ENCODE results near the gene TAF3.
"Not testable (repeated sequence)": the region's sequence is repeated elsewhere in the genome, so short reads cannot be mapped to it uniquely, and the experiment has no call there.

Gene TAF3

DNA sequence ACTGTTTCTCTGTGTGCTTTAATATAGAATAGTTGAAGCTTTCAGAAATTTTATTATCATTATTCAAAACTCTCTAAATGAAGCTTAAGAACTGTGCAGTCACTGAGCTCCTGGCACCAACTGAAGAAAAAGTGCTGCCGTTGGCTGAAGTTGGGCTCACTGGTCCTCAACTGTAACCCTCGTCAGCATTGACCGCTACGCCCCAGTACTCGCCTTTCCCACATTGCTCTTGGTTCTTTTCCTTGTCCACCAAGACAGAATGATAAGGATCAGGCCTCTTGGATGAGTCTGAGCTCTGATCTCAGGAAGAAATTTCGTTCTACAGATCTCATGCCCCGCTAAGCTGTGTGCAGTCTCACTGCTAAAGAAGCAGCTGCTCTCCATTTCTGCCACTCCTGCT lies 7.9 kb upstream of the TAF3 start:
- DNase-seq (ENCODE audit: low read depth in 3 of 3, low spot score in 1 of 3): no peak

GRCh38 chr10:7811000-7811399 lies 7.3 kb upstream of the TAF3 start:
- DNase-seq (ENCODE audit: low read depth in 3 of 3, low spot score in 1 of 3): no peak

DNA sequence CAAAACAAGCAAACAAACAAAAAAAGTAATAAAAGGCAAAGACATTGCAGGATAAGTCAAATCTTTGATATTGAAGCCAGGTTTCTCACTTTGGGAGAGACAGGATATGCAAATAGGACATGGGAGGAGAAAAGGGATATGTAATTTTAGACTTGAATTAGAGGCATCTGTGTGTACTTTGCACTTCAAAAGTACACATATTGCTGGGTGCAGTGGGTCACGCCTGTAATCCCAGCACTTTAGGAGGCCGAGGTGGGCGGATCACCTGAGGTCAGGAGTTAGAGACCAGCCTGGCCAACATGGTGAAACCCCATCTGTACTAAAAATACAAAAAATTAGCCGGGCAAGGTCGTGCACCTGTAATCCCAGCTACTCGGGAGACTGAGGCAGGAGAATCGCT lies 6.6 kb upstream of the TAF3 start:
- DNase-seq (ENCODE audit: low read depth in 3 of 3, low spot score in 1 of 3): not testable (repeated sequence)

GRCh38 chr10:7813481-7813880 lies 4.8 kb upstream of the TAF3 start:
- no peak for DNase-seq (ENCODE audit: low read depth in 3 of 3, low spot score in 1 of 3)

DNA sequence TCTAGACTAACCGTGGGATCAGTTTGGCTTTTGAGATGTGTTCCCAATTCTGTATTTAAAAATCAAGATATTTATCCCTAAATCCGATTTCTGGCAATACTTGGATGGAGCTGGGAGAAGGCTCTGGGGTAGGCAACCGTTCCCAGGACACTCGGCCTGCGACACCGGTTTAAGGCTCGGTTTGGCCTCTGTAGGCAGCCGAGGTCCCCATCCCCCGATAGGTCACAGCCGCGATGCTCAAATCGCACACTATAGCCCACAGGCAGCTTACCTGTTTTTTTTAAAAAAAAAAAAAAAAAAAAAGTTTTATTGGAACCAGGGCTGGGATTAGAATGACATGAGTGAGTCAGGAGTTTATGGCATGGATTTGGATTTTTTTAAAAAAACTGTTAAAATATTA lies 729 bp upstream of the TAF3 start:
- DNase-seq (ENCODE audit: low read depth in 3 of 3, low spot score in 1 of 3): no peak

DNA sequence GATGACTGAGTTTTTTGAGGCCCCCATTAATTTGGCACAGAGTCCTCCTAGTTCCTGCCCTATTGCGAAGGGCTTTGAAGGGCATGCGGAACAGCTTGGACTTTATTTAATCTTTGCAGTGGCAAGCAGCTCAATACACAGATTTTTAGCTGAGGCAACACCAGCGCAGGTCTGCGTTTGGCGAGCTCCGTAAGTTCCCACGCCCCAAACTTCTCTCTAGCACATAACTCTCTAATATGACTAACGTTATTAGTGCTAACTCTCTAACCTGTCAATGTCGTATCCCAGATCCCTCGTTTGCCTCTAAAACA lies 366 bp upstream of the TAF3 start:
- no peak for DNase-seq (ENCODE audit: low read depth in 3 of 3, low spot score in 1 of 3)

DNA sequence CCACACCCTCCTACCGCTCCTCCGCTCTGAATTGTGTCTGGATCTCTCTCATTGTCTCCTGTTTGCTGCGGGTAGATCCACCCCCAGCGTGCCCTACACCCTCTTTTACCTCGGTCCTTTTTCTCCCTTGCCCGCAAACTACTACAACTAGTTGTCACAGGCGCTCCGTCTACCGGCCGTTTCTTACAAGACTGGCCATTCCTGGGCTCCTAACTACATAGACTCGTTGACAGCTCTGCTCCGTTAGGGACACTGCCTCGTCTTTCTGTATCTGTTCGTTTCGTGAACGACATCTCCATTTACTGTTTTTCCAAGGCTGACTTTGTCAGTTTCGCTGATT lies 786 bp downstream of the TAF3 start:
- DNase-seq (ENCODE audit: low read depth in 3 of 3, low spot score in 1 of 3): no peak

DNA sequence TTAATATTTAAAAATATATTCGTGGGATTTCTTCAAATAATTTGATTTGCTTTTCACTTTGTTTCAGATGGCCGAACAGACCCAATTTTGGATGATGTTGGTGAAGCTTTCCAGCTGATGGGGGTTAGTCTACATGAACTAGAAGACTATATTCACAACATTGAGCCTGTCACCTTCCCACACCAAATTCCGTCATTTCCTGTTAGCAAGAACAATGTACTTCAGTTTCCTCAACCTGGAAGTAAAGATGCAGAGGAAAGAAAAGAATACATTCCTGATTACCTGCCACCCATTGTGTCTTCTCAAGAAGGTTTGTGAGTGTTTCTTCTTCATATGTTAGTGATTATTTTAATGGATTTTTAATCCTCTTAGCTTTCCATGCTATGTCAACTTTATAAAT lies 5.9 kb downstream of the TAF3 start:
- no peak for DNase-seq (ENCODE audit: low read depth in 3 of 3, low spot score in 1 of 3)

- no peak for DNase-seq (ENCODE audit: low read depth in 3 of 3, low spot score in 1 of 3)
Observed at GRCh38 chr10:7826971-7827370, 8.7 kb downstream of the TAF3 start.

DNA sequence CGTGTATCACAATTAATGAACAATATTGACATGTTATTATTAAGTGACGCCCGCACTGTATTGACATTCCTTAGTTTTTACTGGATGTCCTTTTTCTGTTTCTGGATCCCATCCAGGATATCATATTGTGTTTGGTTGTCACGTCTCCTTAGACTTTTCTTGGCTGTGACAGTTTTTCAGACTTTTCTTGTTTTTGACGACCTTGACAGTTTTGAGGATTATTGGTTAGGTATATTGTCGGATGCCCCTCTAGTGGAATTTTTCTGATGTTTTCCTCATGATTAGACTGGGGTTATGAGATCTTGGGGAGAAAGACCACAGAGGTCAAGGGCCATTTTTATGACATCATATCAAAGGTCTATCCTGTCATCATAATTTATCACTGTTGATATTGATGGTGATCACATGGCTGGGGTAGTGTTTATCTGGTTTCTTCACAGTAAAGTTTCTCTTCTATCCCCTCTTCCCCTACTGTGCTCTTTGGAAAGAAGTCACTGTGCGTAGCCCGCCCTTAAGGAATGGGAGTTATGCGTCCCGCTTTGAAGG lies 11.1 kb downstream of the TAF3 start:
- no peak for DNase-seq (ENCODE audit: low read depth in 3 of 3, low spot score in 1 of 3)

- DNase-seq (ENCODE audit: low read depth in 3 of 3, low spot score in 1 of 3): no peak
Observed at GRCh38 chr10:7832060-7832459, 13.8 kb downstream of the TAF3 start.

DNA sequence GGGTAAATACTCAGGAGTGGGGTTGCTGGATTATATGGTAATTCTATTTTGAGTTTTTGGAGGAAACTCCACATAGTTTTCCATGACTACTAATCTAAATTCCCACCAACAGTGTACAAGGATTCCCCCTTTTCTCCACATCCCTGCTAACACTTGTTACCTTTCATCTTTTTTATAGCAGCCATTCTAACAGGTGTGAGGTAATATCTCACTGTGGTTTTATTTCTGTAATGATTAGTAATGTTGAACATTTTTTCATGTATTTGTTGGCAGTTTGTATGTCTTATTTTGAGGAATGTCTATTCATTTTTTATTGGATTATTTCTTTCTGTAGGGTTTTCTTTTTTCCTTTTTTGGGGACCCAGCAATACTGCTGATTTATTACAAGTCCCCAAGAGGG lies 14.9 kb downstream of the TAF3 start:
- DNase-seq (ENCODE audit: low read depth in 3 of 3, low spot score in 1 of 3): no peak

- DNase-seq (ENCODE audit: low read depth in 3 of 3, low spot score in 1 of 3): no peak
Observed at GRCh38 chr10:7834262-7834661, 16.0 kb downstream of the TAF3 start.

- no peak for DNase-seq (ENCODE audit: low read depth in 3 of 3, low spot score in 1 of 3)
Observed at GRCh38 chr10:7836571-7836970, 18.3 kb downstream of the TAF3 start.

GRCh38 chr10:7846591-7846990 lies 28.3 kb downstream of the TAF3 start:
- DNase-seq (ENCODE audit: low read depth in 3 of 3, low spot score in 1 of 3): no peak

DNA sequence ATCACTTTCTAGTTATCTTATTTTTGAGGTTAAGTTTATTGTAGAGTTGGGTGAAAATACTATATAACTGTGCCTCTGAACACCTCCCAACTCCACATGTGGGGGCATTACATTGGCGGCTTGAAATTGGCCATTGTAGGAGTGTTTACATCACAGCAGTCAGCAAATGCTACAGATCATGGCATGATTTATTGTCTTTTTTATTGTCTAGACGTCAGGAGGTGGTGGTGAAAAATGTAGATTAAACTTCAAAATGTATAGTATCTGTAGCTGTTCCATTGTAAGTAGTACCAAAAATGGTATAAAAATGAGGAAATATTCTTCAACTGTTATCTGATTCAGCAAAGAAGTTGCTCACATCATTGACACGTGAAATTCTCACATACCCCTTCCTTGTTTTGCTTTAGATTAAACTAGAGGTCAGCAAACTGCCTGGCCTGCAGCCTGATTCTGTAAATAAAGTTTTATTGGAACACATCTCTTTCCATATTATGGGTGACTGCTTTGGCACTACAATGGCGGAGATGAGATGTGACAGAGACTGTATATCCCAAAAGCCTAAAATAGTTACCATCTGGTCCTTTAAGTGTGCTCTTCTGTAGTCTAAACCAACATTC lies 35.0 kb downstream of the TAF3 start:
- no peak for DNase-seq (ENCODE audit: low read depth in 3 of 3, low spot score in 1 of 3)

- no peak for DNase-seq (ENCODE audit: low read depth in 3 of 3, low spot score in 1 of 3)
Observed at GRCh38 chr10:7853890-7854289, 35.6 kb downstream of the TAF3 start.

- no peak for DNase-seq (ENCODE audit: low read depth in 3 of 3, low spot score in 1 of 3)
Observed at GRCh38 chr10:7855205-7855604, 36.9 kb downstream of the TAF3 start.

- no peak for DNase-seq (ENCODE audit: low read depth in 3 of 3, low spot score in 1 of 3)
Observed at GRCh38 chr10:7856678-7857077, 38.4 kb downstream of the TAF3 start.

DNA sequence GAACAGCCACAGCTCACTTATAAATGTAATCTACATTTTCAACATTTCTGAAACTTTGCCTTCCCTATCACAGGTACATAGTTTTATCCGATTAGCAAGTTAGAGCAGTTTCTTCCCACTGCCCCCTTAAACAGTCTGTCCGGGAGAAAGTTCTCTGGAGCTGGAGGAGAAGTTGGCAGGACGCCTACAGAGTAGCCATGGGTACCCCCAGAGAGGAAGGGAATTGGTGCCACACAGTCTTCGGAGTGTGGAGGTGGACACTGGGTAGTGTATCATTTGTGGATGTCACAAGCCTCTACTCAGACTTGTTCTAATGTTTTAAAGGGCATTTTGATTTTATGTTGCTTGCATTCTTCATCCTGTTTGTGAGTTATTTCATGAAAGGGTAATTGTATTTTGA lies 39.0 kb downstream of the TAF3 start:
- no peak for DNase-seq (ENCODE audit: low read depth in 3 of 3, low spot score in 1 of 3)

DNA sequence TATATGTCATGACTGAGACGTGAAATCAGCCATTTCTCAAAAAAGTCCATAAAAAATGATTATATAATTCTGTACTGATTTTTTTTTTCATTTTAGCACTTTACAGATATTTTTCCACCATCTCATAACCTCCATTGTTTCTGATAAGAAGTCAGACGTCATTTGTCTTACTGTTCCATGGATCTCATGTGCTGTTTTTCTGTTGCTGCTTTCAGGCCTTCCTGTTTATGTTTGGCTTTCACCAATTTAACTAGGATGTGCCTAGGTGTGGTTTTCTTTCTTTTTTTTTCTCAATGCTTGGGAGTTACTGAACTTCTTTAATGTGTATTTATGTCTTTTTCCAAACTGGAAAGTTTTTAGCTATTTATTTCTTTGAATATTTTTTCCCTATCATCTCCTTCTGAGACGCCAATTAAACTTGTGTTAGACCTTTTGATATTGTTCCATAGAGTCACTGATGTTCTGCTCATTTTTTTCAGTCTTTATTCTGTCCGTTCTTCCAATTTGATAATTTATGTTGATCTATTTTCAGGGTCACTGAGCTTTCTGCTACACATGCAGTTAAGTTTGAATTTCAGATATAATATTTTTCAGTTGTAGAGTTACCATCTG lies 43.3 kb downstream of the TAF3 start:
- no peak for DNase-seq (ENCODE audit: low read depth in 3 of 3, low spot score in 1 of 3)

GRCh38 chr10:7862121-7862514 lies 43.8 kb downstream of the TAF3 start:
- no peak for DNase-seq (ENCODE audit: low read depth in 3 of 3, low spot score in 1 of 3)

- no peak for DNase-seq (ENCODE audit: low read depth in 3 of 3, low spot score in 1 of 3)
Observed at GRCh38 chr10:7866176-7866575, 47.9 kb downstream of the TAF3 start.
